Stimulated activated CD4-positive, alpha-beta T cell treated with anti-CD3 and anti-CD28 coated beads, Interleukin-1b, Interleukin-23, amount 100 ng/mL, for 24 hours (primary cell): ENCODE data around the gene BANP.
"Not testable (repeated sequence)": the region's sequence is repeated elsewhere in the genome, so short reads cannot be mapped to it uniquely, and the experiment has no call there.

Experiments used
- DNase-seq, 4 experiments: peaks; one replicate each; pipeline ENCODE4 v3.0.0-alpha.2; 2020; ENCODE audit warnings: low read depth in 4 of 4, low spot score in 1 of 4

BANP gene

GRCh38 chr16:87965417-87965816 is 14.2 kb downstream of the BANP start:
- no peak for DNase-seq

- DNase-seq, result no peak
Observed at GRCh38 chr16:87966064-87966645, 14.9 kb downstream of the BANP start.

- no peak for DNase-seq
Observed at GRCh38 chr16:87966685-87967185, 15.5 kb downstream of the BANP start.

GRCh38 chr16:87968541-87968940 is 17.3 kb downstream of the BANP start:
- DNase-seq, result no peak

GRCh38 chr16:87970186-87970585 is 19.0 kb downstream of the BANP start:
- DNase-seq, result no peak

GRCh38 chr16:87971933-87972332 is 20.7 kb downstream of the BANP start:
- DNase-seq, result no peak

GRCh38 chr16:87973717-87974116 is 22.5 kb downstream of the BANP start:
- DNase-seq, result no peak

GRCh38 chr16:87974178-87974577 is 22.9 kb downstream of the BANP start:
- no peak for DNase-seq

GRCh38 chr16:87976665-87977064 is 25.4 kb downstream of the BANP start:
- no peak for DNase-seq

- no peak for DNase-seq
Observed at GRCh38 chr16:87978127-87978526, 26.9 kb downstream of the BANP start.

- DNase-seq, result no peak
Observed at GRCh38 chr16:87979352-87979751, 28.1 kb downstream of the BANP start.

- not testable (repeated sequence) for DNase-seq
Observed at GRCh38 chr16:87979911-87980630, 28.8 kb downstream of the BANP start.

- DNase-seq, result not testable (repeated sequence)
Observed at GRCh38 chr16:87981376-87981775, 30.1 kb downstream of the BANP start.

GRCh38 chr16:87982581-87983041 is 31.4 kb downstream of the BANP start:
- no peak for DNase-seq

- DNase-seq, result not testable (repeated sequence)
Observed at GRCh38 chr16:87983072-87983736, 32.0 kb downstream of the BANP start.

GRCh38 chr16:87983737-87984097 is 32.5 kb downstream of the BANP start:
- peak in 1 of 4 experiments; percentile 32 for DNase-seq

GRCh38 chr16:87984180-87984579 is 32.9 kb downstream of the BANP start:
- not testable (repeated sequence) for DNase-seq

- DNase-seq, result no peak
Observed at GRCh38 chr16:87984632-87985267, 33.5 kb downstream of the BANP start.

- not testable (repeated sequence) for DNase-seq
Observed at GRCh38 chr16:87985493-87985892, 34.3 kb downstream of the BANP start.

- DNase-seq, result peak in 1 of 4 experiments; percentile 32
Observed at GRCh38 chr16:87986361-87986849, 35.2 kb downstream of the BANP start.

GRCh38 chr16:87988596-87988995 is 37.4 kb downstream of the BANP start:
- not testable (repeated sequence) for DNase-seq
